ENCODE data around the gene TXNDC16. TPM values are rescaled to one million over a fixed set of nuclear protein-coding genes. Genes with fewer than 3 reads are reported as not detected.

TXNDC16 gene
- total RNA-seq, 1 experiment from 2014 or later, result 13.2 TPM

DNA sequence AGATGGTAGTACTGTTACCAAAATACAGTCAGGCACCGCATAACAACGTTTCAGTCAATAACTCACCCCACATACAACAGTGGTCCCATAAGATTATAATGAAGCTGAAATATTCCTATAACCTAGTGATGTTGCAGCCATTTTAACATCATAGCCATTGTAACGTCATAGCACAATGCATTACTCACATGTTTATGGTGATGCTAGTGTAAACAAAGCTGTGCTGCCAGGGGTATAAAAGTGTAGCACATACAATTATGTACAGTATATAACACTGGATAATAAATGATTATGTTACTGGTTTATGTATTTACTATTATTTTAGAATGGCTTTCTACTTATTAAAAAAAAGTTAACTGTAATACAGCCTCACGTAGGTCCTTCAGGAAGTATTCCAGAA lies 37.3 kb upstream of the TXNDC16 start:
- Histone ChIP-seq H2AK5ac (ENCODE audit: insufficient read length, low read length) (no peak overlapping the region), H3K4me1 (ENCODE audit: insufficient read depth, low read length) (no peaks in the 10 kb centered on the region), H3K56ac (ENCODE audit: insufficient read length, low read depth, low read length) (no peak overlapping the region), H3K9ac (ENCODE audit: extremely low read depth, insufficient read length, low read length) (no peak overlapping the region), H3K18ac (ENCODE audit: insufficient read length, low read depth, low read length) (no peak overlapping the region), H2BK12ac (ENCODE audit: insufficient read length, low read depth, low read length) (no peak overlapping the region), H4K8ac (replicated peaks; ENCODE audit: insufficient read length, low read depth, low read length) (no peak overlapping the region), H4K91ac (ENCODE audit: insufficient read length, low read depth, low read length) (no peak overlapping the region), H2BK120ac (ENCODE audit: low read depth, low read length, poor library complexity, severe bottlenecking) (no peak overlapping the region), H3K79me1 (ENCODE audit: insufficient read depth, low read depth, low read length, poor library complexity, severe bottlenecking) (no peaks in the 10 kb centered on the region), H3K27me3 (ENCODE audit: insufficient read depth, low read length) (no peaks in the 10 kb centered on the region), H3T11ph (ENCODE audit: low read length) (no peak overlapping the region), H3K79me2 (ENCODE audit: insufficient read depth, low read length) (no peaks in the 10 kb centered on the region), H3K14ac (ENCODE audit: insufficient read depth, low read length) (no peak overlapping the region), H3K4me2 (ENCODE audit: insufficient read depth, insufficient read length, low read length) (no peak overlapping the region), H3K23me2 (ENCODE audit: insufficient read length, low read depth, low read length, poor library complexity, severe bottlenecking) (no peaks in the 10 kb centered on the region), H2BK15ac (ENCODE audit: low read depth, low read length) (no peak overlapping the region), H4K5ac (ENCODE audit: insufficient read length, low read depth, low read length) (no peak overlapping the region), H2BK20ac (ENCODE audit: low read depth, low read length, poor library complexity, severe bottlenecking) (no peak overlapping the region), H4K20me1 (ENCODE audit: control insufficient read depth, insufficient read depth, insufficient read length) (no peaks in the 10 kb centered on the region), H2BK5ac (ENCODE audit: insufficient read length, low read length) (no peak overlapping the region), H3K9me3 (ENCODE audit: control insufficient read depth, low read depth, low read length) (no peaks in the 10 kb centered on the region), H3K4ac (ENCODE audit: low read depth, low read length) (no peak overlapping the region), H3K27ac (ENCODE audit: insufficient read length, low read depth, low read length) (no peak overlapping the region), H2AFZ (ENCODE audit: low read length) (no peak overlapping the region), H3K23ac (ENCODE audit: insufficient read length, low read depth, low read length) (no peak overlapping the region)
- H3K4me1 Mint-ChIP-seq, result peaks cover 0 to 6% of the 10 kb centered on the region in 2 experiments; a peak in 2 of 4 replicates
- H3K9me3 Mint-ChIP-seq, result peaks cover 14 to 26% of the 10 kb centered on the region in 2 experiments; a peak in 3 of 5 replicates
- TF ChIP-seq, protein P1, sequence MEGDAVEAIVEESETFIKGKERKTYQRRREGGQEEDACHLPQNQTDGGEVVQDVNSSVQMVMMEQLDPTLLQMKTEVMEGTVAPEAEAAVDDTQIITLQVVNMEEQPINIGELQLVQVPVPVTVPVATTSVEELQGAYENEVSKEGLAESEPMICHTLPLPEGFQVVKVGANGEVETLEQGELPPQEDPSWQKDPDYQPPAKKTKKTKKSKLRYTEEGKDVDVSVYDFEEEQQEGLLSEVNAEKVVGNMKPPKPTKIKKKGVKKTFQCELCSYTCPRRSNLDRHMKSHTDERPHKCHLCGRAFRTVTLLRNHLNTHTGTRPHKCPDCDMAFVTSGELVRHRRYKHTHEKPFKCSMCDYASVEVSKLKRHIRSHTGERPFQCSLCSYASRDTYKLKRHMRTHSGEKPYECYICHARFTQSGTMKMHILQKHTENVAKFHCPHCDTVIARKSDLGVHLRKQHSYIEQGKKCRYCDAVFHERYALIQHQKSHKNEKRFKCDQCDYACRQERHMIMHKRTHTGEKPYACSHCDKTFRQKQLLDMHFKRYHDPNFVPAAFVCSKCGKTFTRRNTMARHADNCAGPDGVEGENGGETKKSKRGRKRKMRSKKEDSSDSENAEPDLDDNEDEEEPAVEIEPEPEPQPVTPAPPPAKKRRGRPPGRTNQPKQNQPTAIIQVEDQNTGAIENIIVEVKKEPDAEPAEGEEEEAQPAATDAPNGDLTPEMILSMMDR (conservative IDR thresholded peaks at IDR 0.05), result no peak
- WGBS (ENCODE audit: extremely low coverage, insufficient read length, low lambda C conversion rate), result no CpG with 5 or more reads among the region's 4 CpGs
- no peaks in the 10 kb centered on the region; the same call in 1 of the 2 replicates for H3K27me3 Mint-ChIP-seq (ENCODE audit: low read depth)
- no peak for DNase-seq
- no peak overlapping the region for H3K27ac Mint-ChIP-seq
- peaks cover 10 to 14% (median 13%) of the 10 kb centered on the region in 3 experiments; a peak in 6 of 7 replicates for H3K36me3 Mint-ChIP-seq (ENCODE audit: insufficient read depth in 1 of 3, low read depth in 3 of 3)
- no peak overlapping the region for H3K4me3 Mint-ChIP-seq

Measured in H9 (cell line).